ENCODE results near the gene CKS2.

- TF ChIP-seq ZBTB21 (CRISPR knock-in tag; IDR thresholded peaks at IDR 0.05; ENCODE audit: borderline replicate concordance): no peak
- no peak for TF ChIP-seq SMAD3 (CRISPR knock-in tag; IDR thresholded peaks at IDR 0.05; ENCODE audit: borderline replicate concordance)
- TF ChIP-seq ATF3 (CRISPR knock-in tag; conservative IDR thresholded peaks at IDR 0.05): no peak
- no peak for TF ChIP-seq ZNF512 (CRISPR knock-in tag; IDR thresholded peaks at IDR 0.05; ENCODE audit: borderline replicate concordance)
- TF ChIP-seq CTCF (IDR thresholded peaks at IDR 0.05): no peak
- TF ChIP-seq KAT7 (CRISPR knock-in tag; IDR thresholded peaks at IDR 0.05; ENCODE audit: borderline replicate concordance): no peak
- TF ChIP-seq NR3C1 (CRISPR knock-in tag; conservative IDR thresholded peaks at IDR 0.05; ENCODE audit: low read depth): no peak
- TF ChIP-seq TEAD4 (CRISPR knock-in tag; IDR thresholded peaks at IDR 0.05): no peak
- TF ChIP-seq AFF4 (CRISPR knock-in tag; IDR thresholded peaks at IDR 0.05; ENCODE audit: borderline replicate concordance): no peak
- no peak for TF ChIP-seq ZNF219 (CRISPR knock-in tag; IDR thresholded peaks at IDR 0.05; ENCODE audit: borderline replicate concordance)
- TF ChIP-seq CREB1 (CRISPR knock-in tag; IDR thresholded peaks at IDR 0.05): no peak
- TF ChIP-seq E2F5 (CRISPR knock-in tag; IDR thresholded peaks at IDR 0.05): no peak
Observed at GRCh38 chr9:89281106-89281505, 29.9 kb upstream of the CKS2 start.
